ENCODE measurements around the gene ACP7. TPM values are rescaled to one million over a fixed set of nuclear protein-coding genes. Genes with fewer than 3 reads are reported as not detected.

ACP7 gene
- total and polyA plus RNA-seq, 12 donors, result not detected

GRCh38 chr19:39097721-39098120 lies 13.6 kb downstream of the ACP7 start:
- TF ChIP-seq POLR2A (IDR thresholded peaks at IDR 0.05) (no peak), CTCF (IDR thresholded peaks at IDR 0.05) (no peak)
- no peak for DNase-seq
- Histone ChIP-seq H3K4me1 (replicated peaks in 1 of 2) (no peaks in the 10 kb centered on the region), H3K36me3 (replicated peaks in 1 of 2) (no peaks in the 10 kb centered on the region), H3K27ac (no peak overlapping the region), H3K27me3 (peaks cover 17% of the 10 kb centered on the region), H3K9me3 (replicated peaks in 1 of 3) (no peaks in the 10 kb centered on the region), H3K4me3 (no peak overlapping the region)
- 53 to 70% (median 66%) methylated on average over 2 of the region's 2 CpGs for WGBS, 4 donors
- intact Hi-C loops (cut with DNase I), result no loop called here

- Histone ChIP-seq H3K4me3 (no peak overlapping the region), H3K36me3 (replicated peaks in 1 of 2) (no peaks in the 10 kb centered on the region), H3K9me3 (replicated peaks in 1 of 3) (no peaks in the 10 kb centered on the region), H3K27ac (no peak overlapping the region), H3K27me3 (peaks cover 17% of the 10 kb centered on the region), H3K4me1 (replicated peaks in 1 of 2) (no peaks in the 10 kb centered on the region)
- no peak for DNase-seq
- intact Hi-C loops (cut with DNase I), result no loop called here
- no peak for TF ChIP-seq POLR2A (IDR thresholded peaks at IDR 0.05)
- TF ChIP-seq CTCF (IDR thresholded peaks at IDR 0.05), result no peak
- WGBS, 4 donors, result 15 to 36% (median 22%) methylated on average over 10 to 53 of the region's 53 CpGs
These were observed 14.4 kb downstream of the ACP7 start for GRCh38 chr19:39098365-39099269.

GRCh38 chr19:39099341-39099740 lies 15.2 kb downstream of the ACP7 start:
- Histone ChIP-seq H3K36me3 (replicated peaks in 1 of 2) (no peaks in the 10 kb centered on the region), H3K4me3 (no peak overlapping the region), H3K27ac (no peak overlapping the region), H3K4me1 (replicated peaks in 1 of 2) (no peaks in the 10 kb centered on the region), H3K9me3 (replicated peaks in 1 of 3) (no peaks in the 10 kb centered on the region), H3K27me3 (peaks cover 17% of the 10 kb centered on the region)
- 34 to 38% (median 36%) methylated on average over 8 to 9 of the region's 9 CpGs for WGBS, 4 donors
- TF ChIP-seq POLR2A (IDR thresholded peaks at IDR 0.05) (no peak), CTCF (IDR thresholded peaks at IDR 0.05) (no peak)
- intact Hi-C loops (cut with DNase I), result no loop called here
- DNase-seq, result no peak

- H3K4me3 ChIP-seq, result no peak overlapping the region
- H3K4me1 ChIP-seq (replicated peaks in 1 of 2), result no peaks in the 10 kb centered on the region
- H3K9me3 ChIP-seq (replicated peaks in 1 of 3), result no peaks in the 10 kb centered on the region
- WGBS, 4 donors, result 80 to 92% (median 90%) methylated on average over 8 to 19 of the region's 19 CpGs
- H3K27me3 ChIP-seq, result peaks cover 17% of the 10 kb centered on the region
- no peak for TF ChIP-seq CTCF (IDR thresholded peaks at IDR 0.05)
- no peak for TF ChIP-seq POLR2A (IDR thresholded peaks at IDR 0.05)
- intact Hi-C loops (cut with DNase I), result no loop called here
- H3K36me3 ChIP-seq (replicated peaks in 1 of 2), result no peaks in the 10 kb centered on the region
- no peak for DNase-seq
- no peak overlapping the region for H3K27ac ChIP-seq
These were observed 16.5 kb downstream of the ACP7 start for GRCh38 chr19:39100500-39101166.

Data from adrenal gland (tissue), 12 donors.